K562 treated with DMSO at 1 percent for 4 hours (cell line): ENCODE measurements around the gene PCDHGB3. TPM values are rescaled to one million over a fixed set of nuclear protein-coding genes. Genes with fewer than 3 reads are reported as not detected.

ENCODE experiments used
- total RNA-seq: library from RNA; unstranded; fragments of 300-600 nt; gene quantifications from 2 replicates; pipeline ENCODE4 v1.2.3, GENCODE V29; 2022; ENCODE audit not compliant: insufficient read depth

PCDHGB3 gene
- total RNA-seq, 1 experiment from 2014 or later, result 0.74 TPM

DNA sequence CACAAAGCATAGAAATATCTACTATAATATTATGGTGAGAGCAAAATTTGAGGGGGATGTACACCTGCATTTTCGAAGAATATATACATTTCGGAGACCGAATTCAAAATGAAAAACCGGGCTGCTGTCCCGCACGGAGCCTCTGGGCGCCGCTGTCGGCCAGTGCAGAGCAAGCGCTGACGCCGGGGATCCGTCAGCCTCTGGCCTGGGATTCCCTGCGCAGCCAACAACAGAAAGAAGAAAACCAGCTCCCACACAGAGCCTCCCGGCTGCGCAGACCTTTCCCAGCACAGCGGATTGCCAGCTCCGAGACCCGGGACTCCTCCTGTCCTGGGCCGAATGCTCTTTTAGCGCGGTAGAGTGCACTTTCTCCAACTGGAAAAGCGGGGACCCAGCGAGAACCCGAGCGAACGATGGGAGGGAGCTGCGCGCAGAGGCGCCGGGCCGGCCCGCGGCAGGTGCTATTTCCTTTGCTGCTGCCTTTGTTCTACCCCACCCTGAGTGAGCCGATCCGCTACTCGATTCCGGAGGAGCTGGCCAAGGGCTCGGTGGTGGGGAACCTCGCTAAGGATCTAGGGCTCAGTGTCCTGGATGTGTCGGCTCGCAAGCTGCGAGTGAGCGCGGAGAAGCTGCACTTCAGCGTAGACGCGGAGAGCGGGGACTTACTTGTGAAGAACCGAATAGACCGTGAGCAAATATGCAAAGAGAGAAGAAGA is 37.9 kb downstream of the PCDHGB3 start, which contains the start of gene PCDHGB6:
Gene PCDHGB6, plus strand, starts transcription at position 232 of the 716 bp plus-strand sequence. Its CDS starts 182 bp downstream, at position 414.

DNA sequence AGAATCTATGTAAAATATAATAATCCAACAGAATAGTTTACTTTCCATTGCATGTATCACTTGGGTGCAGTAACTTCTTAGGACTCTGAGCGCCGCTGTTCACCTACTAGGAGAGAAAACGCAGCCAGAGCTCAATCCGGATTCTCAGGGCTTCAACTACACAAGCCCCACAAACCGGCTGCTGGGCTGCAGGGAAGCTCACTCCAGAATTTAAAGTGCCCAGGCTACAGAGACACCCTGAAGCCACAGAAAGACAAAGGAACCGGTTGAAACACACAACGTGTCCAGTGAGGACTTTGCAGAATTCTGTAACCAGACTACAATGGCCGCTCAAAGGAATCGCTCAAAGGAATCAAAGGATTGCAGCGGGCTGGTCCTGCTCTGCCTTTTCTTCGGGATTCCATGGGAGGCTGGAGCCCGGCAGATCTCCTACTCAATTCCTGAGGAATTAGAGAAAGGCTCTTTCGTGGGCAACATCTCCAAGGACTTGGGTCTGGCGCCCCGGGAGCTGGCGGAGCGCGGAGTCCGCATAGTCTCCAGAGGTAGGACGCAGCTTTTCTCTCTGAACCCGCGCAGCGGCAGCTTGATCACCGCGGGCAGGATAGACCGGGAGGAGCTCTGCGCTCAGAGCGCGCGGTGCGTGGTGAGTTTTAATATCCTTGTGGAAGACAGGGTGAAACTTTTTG is 43.0 kb downstream of the PCDHGB3 start, which contains the start of gene PCDHGA10:
Gene PCDHGA10, plus strand, starts transcription at position 134 of the 686 bp plus-strand sequence. Its CDS starts 189 bp downstream, at position 323.

DNA sequence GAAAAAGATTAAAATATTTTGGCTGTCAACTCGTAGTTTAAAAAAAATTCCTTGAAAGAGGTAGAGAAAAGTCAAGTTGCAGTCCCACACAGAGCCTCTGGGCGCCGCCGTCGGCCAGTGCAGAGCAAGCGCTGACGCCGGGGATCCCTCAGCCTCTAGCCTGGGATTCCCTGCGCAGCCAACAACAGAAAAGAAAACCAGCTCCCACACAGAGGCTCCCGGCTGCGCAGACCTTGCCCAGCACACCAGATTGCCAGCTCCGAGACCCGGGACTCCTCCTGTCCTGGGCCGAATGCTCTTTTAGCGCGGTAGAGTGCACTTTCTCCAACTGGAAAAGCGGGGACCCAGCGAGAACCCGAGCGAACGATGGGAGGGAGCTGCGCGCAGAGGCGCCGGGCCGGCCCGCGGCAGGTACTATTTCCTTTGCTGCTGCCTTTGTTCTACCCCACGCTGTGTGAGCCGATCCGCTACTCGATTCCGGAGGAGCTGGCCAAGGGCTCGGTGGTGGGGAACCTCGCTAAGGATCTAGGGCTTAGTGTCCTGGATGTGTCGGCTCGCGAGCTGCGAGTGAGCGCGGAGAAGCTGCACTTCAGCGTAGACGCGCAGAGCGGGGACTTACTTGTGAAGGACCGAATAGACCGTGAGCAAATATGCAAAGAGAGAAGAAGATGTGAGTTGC is 47.6 kb downstream of the PCDHGB3 start, which contains the start of gene PCDHGB7:
Gene PCDHGB7, plus strand, starts transcription at position 184 of the 679 bp plus-strand sequence. Its CDS starts 183 bp downstream, at position 367.

DNA sequence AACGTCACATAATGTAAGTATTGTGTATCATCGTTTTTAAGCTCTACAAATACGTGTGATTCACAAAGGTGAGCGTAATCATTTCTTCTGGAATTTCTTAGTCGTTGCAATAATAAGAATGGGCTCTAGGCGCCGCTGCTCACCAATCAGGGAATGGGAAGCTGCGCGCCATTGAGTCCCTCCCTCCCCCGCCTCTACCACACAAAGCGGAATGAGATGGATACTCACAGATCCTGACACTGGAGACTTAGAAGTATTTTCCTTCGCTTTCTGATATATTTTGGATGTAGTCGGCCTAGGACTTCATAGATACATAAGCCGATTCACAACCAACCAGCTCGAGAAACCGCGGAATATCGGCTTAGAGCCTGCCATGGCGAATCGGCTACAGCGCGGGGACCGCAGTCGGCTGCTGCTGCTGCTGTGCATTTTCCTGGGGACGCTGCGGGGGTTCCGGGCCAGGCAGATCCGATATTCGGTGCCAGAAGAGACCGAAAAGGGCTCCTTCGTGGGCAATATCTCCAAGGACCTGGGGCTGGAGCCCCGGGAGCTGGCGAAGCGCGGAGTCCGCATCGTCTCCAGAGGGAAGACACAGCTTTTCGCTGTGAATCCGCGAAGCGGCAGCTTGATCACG is 50.9 kb downstream of the PCDHGB3 start, which contains the start of gene PCDHGA11:
Gene PCDHGA11, plus strand, starts transcription at position 197 of the 634 bp plus-strand sequence. Its CDS starts 177 bp downstream, at position 374.

Other genes starting within 250 kb of the PCDHGB3 start
- not detected in 2 replicates for gene PCDHB4, start 248.4 kb upstream of the PCDHGB3 start, total RNA-seq
- gene PCDHB5, start 235.0 kb upstream of the PCDHGB3 start, total RNA-seq, result not detected in 2 replicates
- not detected in 2 replicates for gene PCDHB6, start 220.2 kb upstream of the PCDHGB3 start, total RNA-seq
- not detected in 2 replicates for gene PCDHB7, start 197.6 kb upstream of the PCDHGB3 start, total RNA-seq
- gene PCDHB8, start 192.5 kb upstream of the PCDHGB3 start, total RNA-seq, result not detected in 2 replicates
- gene PCDHB16, start 187.9 kb upstream of the PCDHGB3 start, total RNA-seq, result not detected in 2 replicates
- not detected in 2 replicates for gene PCDHB9, start 183.1 kb upstream of the PCDHGB3 start, total RNA-seq
- gene PCDHB10, start 177.9 kb upstream of the PCDHGB3 start, total RNA-seq, result not detected in 2 replicates
- gene PCDHB11, start 170.6 kb upstream of the PCDHGB3 start, total RNA-seq, result not detected in 2 replicates
- not detected in 2 replicates for gene PCDHB12, start 161.5 kb upstream of the PCDHGB3 start, total RNA-seq
- gene PCDHB13, start 156.3 kb upstream of the PCDHGB3 start, total RNA-seq, result not detected in 2 replicates
- gene PCDHB14, start 146.9 kb upstream of the PCDHGB3 start, total RNA-seq, result not detected in 2 replicates
- not detected in 2 replicates for gene PCDHB15, start 124.8 kb upstream of the PCDHGB3 start, total RNA-seq
- not detected in 2 replicates for gene SLC25A2, start 66.2 kb upstream of the PCDHGB3 start, total RNA-seq
- gene TAF7, start 49.5 kb upstream of the PCDHGB3 start, total RNA-seq, result 87.4 and 92.8 TPM in 2 replicates
- gene PCDHGA1, start 39.7 kb upstream of the PCDHGB3 start, total RNA-seq, result 0.37 TPM in 1 of 2 replicates, not detected in the other
- 0.12 TPM in 1 of 2 replicates, not detected in the other for gene PCDHGA2, start 31.5 kb upstream of the PCDHGB3 start, total RNA-seq
- gene PCDHGA3, start 26.4 kb upstream of the PCDHGB3 start, total RNA-seq, result 0.46 TPM in 1 of 2 replicates, not detected in the other
- gene PCDHGB1, start 20.1 kb upstream of the PCDHGB3 start, total RNA-seq, result not detected in 2 replicates
- gene PCDHGA4, start 15.2 kb upstream of the PCDHGB3 start, total RNA-seq, result 0.42 and 0.76 TPM in 2 replicates
- gene PCDHGB2, start 10.2 kb upstream of the PCDHGB3 start, total RNA-seq, result 0.48 and 0.70 TPM in 2 replicates
- gene PCDHGA5, start 6.1 kb upstream of the PCDHGB3 start, total RNA-seq, result 0.16 TPM in 1 of 2 replicates, not detected in the other
- 0.27 and 0.35 TPM in 2 replicates for gene PCDHGA6, start 3.6 kb downstream of the PCDHGB3 start, total RNA-seq
- gene PCDHGA7, start 12.5 kb downstream of the PCDHGB3 start, total RNA-seq, result not detected in 2 replicates
- 0.21 TPM in 1 of 2 replicates, not detected in the other for gene PCDHGB4, start 17.5 kb downstream of the PCDHGB3 start, total RNA-seq
- gene PCDHGA8, start 22.4 kb downstream of the PCDHGB3 start, total RNA-seq, result 0.24 TPM in 1 of 2 replicates, not detected in the other
- not detected in 2 replicates for gene PCDHGB5, start 27.7 kb downstream of the PCDHGB3 start, total RNA-seq
- not detected in 2 replicates for gene PCDHGA9, start 32.5 kb downstream of the PCDHGB3 start, total RNA-seq
- gene PCDHGB6, start 37.8 kb downstream of the PCDHGB3 start, total RNA-seq, result not detected in 2 replicates
- not detected in 2 replicates for gene PCDHGA10, start 42.7 kb downstream of the PCDHGB3 start, total RNA-seq
- gene PCDHGB7, start 47.4 kb downstream of the PCDHGB3 start, total RNA-seq, result not detected in 2 replicates
- gene PCDHGA11, start 50.8 kb downstream of the PCDHGB3 start, total RNA-seq, result not detected in 2 replicates
- not detected in 2 replicates for gene PCDHGA12, start 60.3 kb downstream of the PCDHGB3 start, total RNA-seq
- not detected in 2 replicates for gene PCDHGC3, start 105.7 kb downstream of the PCDHGB3 start, total RNA-seq
- not detected in 2 replicates for gene PCDHGC4, start 114.8 kb downstream of the PCDHGB3 start, total RNA-seq
- gene PCDHGC5, start 118.8 kb downstream of the PCDHGB3 start, total RNA-seq, result not detected in 2 replicates
- gene DIAPH1, start 248.8 kb downstream of the PCDHGB3 start, total RNA-seq, result 152 and 168 TPM in 2 replicates